ENCODE measurements around the gene RANBP3.

DNA sequence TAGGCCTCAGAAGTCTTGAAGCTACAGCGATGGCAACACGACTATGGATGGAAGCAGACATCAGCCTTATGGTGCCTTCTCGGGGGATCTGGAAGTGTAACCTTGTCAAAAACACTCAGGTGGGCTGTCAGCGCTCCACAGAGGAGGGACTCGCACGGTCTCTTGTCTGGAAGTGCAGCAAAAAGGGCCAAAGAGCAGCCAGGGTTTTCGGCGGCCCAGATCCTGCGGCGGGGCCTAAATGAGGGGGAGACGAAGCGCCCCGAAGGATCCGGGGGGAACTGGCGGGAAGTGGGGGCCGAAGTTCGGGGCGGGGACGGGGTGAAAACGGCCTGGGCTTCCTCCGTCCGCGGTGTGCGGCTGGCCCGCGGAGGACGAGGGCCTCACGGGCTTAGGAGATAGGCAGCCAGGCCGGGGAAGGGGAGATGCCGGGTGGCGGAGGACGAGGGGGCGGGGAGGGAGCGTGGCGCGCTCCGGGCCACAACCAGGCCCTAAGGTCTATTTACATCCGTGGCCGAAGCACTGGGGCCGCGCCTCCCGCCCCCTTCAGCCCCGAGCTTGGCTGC lies 637 bp downstream of the RANBP3 start:
- no peak for TF ChIP-seq EZH2phosphoT487 (IDR thresholded peaks at IDR 0.05; ENCODE audit: borderline replicate concordance, low read depth, low read length)
- TF ChIP-seq, protein P1, sequence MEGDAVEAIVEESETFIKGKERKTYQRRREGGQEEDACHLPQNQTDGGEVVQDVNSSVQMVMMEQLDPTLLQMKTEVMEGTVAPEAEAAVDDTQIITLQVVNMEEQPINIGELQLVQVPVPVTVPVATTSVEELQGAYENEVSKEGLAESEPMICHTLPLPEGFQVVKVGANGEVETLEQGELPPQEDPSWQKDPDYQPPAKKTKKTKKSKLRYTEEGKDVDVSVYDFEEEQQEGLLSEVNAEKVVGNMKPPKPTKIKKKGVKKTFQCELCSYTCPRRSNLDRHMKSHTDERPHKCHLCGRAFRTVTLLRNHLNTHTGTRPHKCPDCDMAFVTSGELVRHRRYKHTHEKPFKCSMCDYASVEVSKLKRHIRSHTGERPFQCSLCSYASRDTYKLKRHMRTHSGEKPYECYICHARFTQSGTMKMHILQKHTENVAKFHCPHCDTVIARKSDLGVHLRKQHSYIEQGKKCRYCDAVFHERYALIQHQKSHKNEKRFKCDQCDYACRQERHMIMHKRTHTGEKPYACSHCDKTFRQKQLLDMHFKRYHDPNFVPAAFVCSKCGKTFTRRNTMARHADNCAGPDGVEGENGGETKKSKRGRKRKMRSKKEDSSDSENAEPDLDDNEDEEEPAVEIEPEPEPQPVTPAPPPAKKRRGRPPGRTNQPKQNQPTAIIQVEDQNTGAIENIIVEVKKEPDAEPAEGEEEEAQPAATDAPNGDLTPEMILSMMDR (conservative IDR thresholded peaks at IDR 0.05; ENCODE audit: low read length) = no peak
